NK-92 (cell line): Measurements from ENCODE around the gene DNAJC17.

ENCODE experiments used
- DNase-seq: peaks from one replicate; lab custom pipeline; 2025; ENCODE audit not compliant: unreplicated experiment; lab: John Stamatoyannopoulos, UW

DNAJC17 gene

GRCh38 chr15:40792394-40792793 lies 14.9 kb downstream of the DNAJC17 start:
- DNase-seq = no peak

GRCh38 chr15:40790718-40791117 lies 16.6 kb downstream of the DNAJC17 start:
- no peak for DNase-seq

- DNase-seq = no peak
Measured at GRCh38 chr15:40789999-40790398, 17.3 kb downstream of the DNAJC17 start.

GRCh38 chr15:40789119-40789518 lies 18.2 kb downstream of the DNAJC17 start:
- DNase-seq = no peak

GRCh38 chr15:40787991-40788390 lies 19.3 kb downstream of the DNAJC17 start:
- DNase-seq = no peak

- no peak for DNase-seq
Measured at GRCh38 chr15:40787344-40787841, 19.9 kb downstream of the DNAJC17 start.

- no peak for DNase-seq
Measured at GRCh38 chr15:40785814-40786213, 21.5 kb downstream of the DNAJC17 start.

GRCh38 chr15:40785164-40785563 lies 22.1 kb downstream of the DNAJC17 start:
- DNase-seq = no peak

- no peak for DNase-seq
Measured at GRCh38 chr15:40782609-40783227, 24.6 kb downstream of the DNAJC17 start.

GRCh38 chr15:40776537-40777141 lies 30.6 kb downstream of the DNAJC17 start:
- no peak for DNase-seq

GRCh38 chr15:40775740-40776536 lies 31.3 kb downstream of the DNAJC17 start:
- no peak for DNase-seq

- DNase-seq = no peak
Measured at GRCh38 chr15:40775007-40775406, 32.3 kb downstream of the DNAJC17 start.

- DNase-seq = no peak
Measured at GRCh38 chr15:40773902-40774301, 33.4 kb downstream of the DNAJC17 start.

GRCh38 chr15:40773496-40773895 lies 33.8 kb downstream of the DNAJC17 start:
- no peak for DNase-seq

GRCh38 chr15:40772014-40772413 lies 35.3 kb downstream of the DNAJC17 start:
- no peak for DNase-seq

- DNase-seq = no peak
Measured at GRCh38 chr15:40771242-40771641, 36.0 kb downstream of the DNAJC17 start.

- DNase-seq = no peak
Measured at GRCh38 chr15:40770147-40770721, 37.0 kb downstream of the DNAJC17 start.

- DNase-seq = no peak
Measured at GRCh38 chr15:40769274-40770146, 37.8 kb downstream of the DNAJC17 start, which contains the start of gene C15orf62. Gene C15orf62, plus strand, starts transcription at chr15:40769980. Its CDS starts 516 bp downstream, at chr15:40770496.

- no peak for DNase-seq
Measured at GRCh38 chr15:40768521-40769273, 38.6 kb downstream of the DNAJC17 start.
